GM18868 (cell line): ENCODE data around the gene ENO3.
A peak's percentile ranks its signal among the peaks of the same experiment; 100 is the strongest.
"Not testable (repeated sequence)": the region's sequence is repeated elsewhere in the genome, so short reads cannot be mapped to it uniquely, and the experiment has no call there.

Experiments used
- ATAC-seq: cut with Tn5 transposase; IDR thresholded peaks from one replicate; pipeline ENCODE4 v1.9.1; 2021; ENCODE audit warnings: mild to moderate bottlenecking, moderate library complexity; ENCODE audit not compliant: unreplicated experiment

Gene ENO3

GRCh38 chr17:4950746-4951204 is at the start of gene ENO3:
Gene ENO3 (plus strand): TSS chr17:4951119. CDS start chr17:4951830, 711 bp downstream.
- no peak for ATAC-seq

DNA sequence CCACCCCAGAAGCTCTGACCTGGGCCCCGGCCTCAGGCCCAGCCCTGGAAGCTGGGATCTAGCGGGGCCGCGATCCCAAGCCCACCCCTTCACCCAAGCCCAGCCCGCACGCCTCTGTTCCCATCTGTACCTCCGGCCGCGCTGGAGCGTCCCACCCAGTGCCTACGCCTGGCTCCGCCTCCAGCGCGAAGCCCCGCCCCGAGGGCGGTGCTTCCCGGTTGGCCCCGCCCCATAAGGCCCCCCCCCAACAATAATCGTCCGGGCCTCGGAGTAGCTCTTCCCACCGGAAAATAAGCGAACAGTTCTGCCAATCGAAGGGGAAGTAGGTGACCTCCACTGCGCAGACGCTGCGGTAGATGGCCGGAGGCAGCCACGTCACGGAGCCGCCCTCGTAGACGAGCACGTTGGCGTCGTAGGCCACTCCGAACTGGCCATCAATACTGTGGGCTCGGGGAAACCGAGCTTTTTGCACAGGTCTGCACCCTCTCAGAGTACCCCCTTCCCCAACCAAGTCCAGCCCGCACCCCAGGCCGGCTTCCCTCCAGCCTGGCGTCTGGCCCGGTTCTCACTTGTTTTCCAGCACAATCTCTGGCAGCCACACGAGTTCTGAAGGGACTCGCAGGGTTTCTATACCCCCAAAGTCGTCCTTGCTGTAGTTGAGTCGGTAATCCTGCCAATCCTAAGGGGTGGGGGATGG is 49.1 kb upstream of the ENO3 start:
- no peak for ATAC-seq

- no peak for ATAC-seq
These were observed 48.4 kb upstream of the ENO3 start for GRCh38 chr17:4902540-4902939.

GRCh38 chr17:4903051-4903818 is 47.7 kb upstream of the ENO3 start, which contains the start of gene CHRNE:
Gene CHRNE (minus strand): TSS chr17:4903098. CDS start chr17:4903063, 35 bp downstream.
- ATAC-seq, result no peak

- ATAC-seq, result not testable (repeated sequence)
These were observed 44.3 kb upstream of the ENO3 start for GRCh38 chr17:4906642-4907041.

DNA sequence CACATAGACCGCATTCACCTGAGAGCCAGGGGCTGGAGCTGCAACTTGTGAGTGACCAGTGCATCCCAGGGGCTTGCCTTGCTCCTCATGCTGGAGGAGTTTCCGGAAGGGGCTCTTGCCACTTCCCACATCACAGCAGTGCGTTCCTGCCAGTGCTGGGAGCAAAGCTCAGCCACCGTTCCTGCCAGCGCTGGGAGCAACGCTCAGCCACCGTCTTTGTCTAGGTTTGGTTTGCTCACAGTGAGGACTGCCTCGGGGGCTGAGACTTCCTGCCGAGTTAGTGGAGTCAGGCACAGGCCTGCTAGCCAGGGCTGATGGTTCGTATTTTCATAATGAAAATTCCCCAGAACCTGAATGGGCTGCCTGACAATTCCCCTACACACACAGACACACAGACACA is 42.6 kb upstream of the ENO3 start:
- no peak for ATAC-seq

GRCh38 chr17:4908711-4909496 is 42.0 kb upstream of the ENO3 start:
- ATAC-seq, result no peak

DNA sequence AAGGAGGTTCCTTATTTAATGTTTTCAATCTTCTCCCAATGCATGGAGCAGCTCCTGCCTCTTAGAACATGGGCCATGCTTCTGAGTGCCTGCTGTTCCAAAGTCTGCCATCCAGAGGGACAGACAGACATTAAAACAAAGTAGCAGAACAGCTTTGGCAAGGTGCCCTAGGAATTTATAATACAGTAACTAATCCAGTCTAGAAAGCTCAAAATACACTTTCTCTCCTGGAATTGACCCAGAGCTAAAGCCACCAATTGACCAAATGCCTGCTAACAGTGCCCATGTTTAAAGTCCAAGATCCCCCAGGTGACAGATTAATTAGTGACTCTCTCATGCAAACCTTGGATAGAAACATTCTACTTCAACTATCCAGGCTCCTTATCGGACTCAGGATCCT is 36.9 kb upstream of the ENO3 start:
- no peak for ATAC-seq

- ATAC-seq, result not testable (repeated sequence)
These were observed 36.4 kb upstream of the ENO3 start for GRCh38 chr17:4914551-4914950.

DNA sequence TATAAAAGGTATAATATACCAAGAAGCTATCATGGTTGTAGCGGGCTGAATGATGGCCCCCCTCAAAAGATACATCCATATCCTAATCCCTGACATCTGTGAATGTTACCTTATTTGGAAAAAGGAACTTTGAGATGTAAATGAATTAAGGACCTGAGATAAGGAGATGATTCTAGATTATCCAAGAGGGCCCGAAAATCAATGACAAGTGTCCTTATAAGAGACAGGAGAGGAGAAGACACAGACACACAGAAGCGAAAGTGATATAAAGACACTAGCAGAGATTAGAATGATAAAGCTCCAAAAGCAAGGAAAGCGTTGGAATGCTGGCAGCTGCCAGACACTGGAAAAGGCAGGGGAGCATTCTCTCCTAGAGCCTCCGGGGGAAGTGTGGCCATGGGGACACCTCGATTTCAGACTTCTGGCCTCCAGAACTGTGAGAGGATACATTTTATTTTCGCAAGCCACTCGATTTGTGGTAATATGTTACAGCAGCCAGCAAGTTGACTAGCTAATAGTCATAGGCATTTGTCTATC is 31.3 kb upstream of the ENO3 start:
- ATAC-seq, result no peak

DNA sequence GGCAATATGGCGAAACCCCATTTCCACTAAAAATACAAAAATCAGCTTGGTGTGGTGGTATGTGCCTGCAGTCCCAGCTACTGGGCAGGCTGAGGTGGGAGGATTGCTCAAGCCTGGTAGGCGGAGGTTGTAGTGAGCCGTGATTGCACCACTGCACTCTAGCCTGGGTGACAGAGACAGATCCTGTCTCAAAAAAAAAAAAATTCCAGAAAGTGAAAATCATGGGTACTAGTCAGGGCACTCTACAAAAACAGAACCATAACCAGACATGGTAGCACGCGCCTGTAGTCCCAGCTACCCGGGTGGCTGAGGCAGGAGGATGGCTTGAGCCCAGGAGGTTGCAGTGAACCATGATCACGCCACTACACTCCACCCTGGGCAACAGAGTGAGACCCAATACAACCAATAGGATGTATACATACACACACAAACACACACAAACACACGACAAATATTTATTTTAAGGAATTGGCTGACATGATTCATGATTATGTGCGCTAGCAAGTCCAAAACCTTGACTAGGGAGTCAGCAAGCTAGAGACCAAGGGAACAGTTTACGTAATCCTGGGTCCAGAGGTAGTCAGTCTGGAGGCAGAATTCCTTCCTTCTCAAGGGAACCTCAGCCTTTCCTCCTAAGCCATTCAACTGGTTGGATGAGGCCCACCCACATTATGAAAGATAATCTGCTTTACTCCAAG is 30.4 kb upstream of the ENO3 start:
- no peak for ATAC-seq

DNA sequence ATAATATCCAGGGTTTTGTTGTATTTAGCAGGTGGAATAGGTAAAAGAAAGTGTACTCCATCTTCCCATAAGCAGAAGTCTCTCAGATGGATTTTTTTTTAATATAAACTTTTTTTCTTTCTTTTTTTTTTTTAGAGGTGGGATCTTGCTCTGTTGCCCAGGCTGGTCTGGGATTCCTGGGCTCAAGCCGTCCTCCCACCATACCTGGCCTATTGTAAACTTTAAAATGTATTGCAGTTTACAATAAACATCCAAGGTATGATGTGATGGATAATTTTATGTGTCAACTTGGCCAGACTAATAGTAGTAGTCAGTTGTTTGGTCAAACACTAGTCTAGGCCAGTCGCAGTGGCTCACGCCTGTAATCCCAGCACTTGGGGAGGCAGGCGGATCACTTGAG is 29.6 kb upstream of the ENO3 start:
- ATAC-seq, result no peak

DNA sequence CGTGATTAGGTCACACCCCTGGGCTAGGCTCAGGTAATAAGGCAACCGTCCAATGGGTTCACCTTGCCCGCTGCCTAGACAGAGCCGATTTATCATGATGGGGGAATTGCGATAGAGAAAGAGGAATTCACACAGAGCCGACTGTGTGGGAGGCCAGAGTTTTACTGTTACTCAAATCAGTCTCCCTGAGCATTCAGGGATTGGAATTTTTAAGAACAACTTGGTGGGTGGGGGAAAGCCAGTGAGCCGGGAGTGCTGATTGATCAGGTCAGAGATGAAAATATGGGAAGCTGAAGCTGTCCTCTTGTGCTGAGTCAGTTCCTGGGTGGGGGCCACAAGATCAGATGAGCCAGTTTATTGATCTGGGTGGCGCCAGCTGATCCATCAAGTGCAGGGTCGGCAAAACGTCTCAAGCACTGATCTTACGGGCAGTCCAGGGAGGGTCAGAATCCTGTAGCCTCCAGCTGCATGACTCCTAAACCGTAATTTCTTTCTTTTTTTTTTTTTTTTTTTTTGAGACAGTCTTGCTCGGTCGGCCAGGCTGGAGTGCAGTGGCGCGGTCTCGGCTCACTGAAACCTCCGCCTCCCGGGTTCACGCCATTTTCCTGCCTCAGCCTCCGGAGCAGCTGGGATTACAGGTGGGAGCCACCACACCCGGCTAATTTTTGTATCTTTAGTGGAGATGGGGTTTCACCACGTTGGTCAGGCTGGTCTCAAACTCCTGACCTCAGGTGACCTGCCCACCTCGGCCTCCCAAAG is 24.2 kb upstream of the ENO3 start:
- not testable (repeated sequence) for ATAC-seq

DNA sequence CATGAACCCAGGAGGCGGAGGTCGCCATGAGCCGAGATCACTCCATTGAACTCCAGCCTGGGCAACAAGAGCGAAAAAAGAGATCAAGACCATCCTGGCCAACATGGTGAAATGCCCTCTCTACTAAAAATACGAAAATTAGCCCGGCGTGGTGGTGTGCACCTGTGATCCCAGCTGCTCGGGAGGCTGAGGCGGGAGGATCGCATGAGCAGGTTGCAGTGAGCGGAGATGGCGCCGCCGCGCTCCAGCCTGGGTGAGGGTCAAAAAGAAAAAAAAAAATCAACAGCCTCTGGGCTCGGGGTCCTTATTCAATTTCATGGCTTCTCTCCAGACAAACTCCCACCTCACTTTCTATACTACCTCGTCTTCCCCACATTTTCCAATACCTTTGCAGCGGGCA is 22.0 kb upstream of the ENO3 start:
- no peak for ATAC-seq

DNA sequence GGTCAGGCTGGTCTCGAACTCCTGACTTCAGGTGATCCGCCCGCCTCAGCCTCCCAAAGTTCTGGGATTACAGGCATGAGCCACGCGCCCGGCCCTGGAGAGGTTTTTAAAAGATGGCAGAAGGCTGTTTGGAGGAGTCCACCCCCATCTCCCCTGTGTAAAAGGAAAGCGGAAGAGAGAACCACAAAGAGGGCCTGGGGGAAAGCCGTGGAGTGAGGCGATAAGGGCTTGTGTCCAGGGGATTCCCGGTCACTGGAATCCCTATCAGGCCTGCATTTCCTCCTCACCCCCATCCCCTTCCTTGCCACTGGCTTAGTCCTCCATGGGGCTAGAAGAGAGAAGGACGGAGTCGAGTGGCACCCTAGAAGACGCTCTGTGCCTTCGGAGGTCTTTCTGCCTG is 19.0 kb upstream of the ENO3 start, which contains the start of gene GP1BA:
Gene GP1BA, plus strand, starts transcription at position 315 of the 400 bp plus-strand sequence. CDS start 328 bp downstream, outside the sequence.
- ATAC-seq, result no peak

- no peak for ATAC-seq
These were observed 18.2 kb upstream of the ENO3 start for GRCh38 chr17:4932756-4933155.

DNA sequence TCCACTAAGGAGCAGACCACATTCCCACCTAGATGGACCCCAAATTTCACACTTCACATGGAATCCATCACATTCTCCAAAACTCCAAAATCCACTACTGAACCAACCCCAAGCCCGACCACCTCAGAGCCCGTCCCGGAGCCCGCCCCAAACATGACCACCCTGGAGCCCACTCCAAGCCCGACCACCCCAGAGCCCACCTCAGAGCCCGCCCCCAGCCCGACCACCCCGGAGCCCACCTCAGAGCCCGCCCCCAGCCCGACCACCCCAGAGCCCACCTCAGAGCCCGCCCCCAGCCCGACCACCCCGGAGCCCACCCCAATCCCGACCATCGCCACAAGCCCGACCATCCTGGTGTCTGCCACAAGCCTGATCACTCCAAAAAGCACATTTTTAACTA is 17.3 kb upstream of the ENO3 start:
- ATAC-seq, result no peak

- peak; percentile 40 for ATAC-seq
These were observed 16.5 kb upstream of the ENO3 start for GRCh38 chr17:4934173-4934979.

DNA sequence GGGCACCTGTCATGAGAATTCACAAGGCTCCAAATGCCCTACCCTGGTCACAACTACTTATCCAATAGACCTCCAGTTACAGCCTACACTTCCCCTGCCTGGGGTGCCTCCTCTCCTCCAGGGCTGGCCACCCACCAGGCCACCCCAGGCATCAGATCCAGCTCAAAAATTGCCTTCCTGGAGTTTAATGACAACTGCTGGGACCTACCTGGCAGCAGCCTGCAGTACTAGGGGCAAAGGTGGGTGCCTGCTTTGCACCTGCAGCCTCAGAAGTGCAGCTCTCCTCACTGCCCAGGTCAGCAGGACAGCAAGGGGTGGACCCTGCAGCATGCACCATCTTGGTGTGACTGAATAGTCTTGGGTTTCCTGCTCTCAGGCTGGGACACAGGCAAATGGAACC is 15.3 kb upstream of the ENO3 start:
- ATAC-seq, result no peak
